ENCODE results near the gene SUMO3. TPM values are rescaled to one million over a fixed set of nuclear protein-coding genes. Genes with fewer than 3 reads are reported as not detected.

Gene SUMO3
- total and polyA plus RNA-seq, 2 of the 13 experiments (the other 11 are each of a cell fraction or from before 2014, with no cell fraction given): 51.4 to 92.4 TPM

DNA sequence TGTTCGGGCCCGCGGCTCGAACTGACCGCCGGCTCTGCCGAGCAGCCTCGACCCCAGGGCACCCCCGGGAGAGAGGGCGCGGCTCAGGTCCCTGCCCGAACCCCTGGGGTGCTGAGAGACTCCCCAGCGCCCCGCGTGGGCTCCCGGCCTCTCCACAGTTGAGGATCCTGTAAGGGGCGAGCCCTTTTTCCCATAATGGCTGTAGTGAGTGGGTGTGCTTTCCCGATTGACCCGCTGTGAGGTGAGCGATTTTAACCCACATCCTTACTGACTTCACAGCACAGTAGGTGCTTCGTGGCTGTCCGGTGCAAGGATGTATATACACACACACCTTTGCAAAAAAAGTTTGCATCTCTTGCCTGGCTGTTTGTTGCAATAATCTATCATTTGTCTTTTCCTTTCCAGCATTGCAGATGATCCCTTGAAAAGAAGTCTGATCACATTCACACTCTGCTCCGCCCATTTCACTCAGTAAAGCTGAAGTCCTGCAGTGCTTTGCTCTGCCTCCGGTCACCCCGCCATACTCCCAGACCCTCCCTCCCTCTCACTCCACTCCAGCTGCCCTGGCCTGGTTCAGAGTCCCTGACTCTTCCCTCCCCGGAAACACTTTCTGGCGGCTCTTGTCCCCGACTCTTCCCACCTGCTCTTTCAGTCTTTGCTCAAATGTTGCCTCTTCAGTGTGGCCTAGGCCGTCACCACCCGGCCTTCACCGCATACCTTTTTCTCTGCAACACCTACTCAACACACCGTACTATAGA, 15.3 kb downstream of the SUMO3 start (continued):
- TF ChIP-seq, protein P1, sequence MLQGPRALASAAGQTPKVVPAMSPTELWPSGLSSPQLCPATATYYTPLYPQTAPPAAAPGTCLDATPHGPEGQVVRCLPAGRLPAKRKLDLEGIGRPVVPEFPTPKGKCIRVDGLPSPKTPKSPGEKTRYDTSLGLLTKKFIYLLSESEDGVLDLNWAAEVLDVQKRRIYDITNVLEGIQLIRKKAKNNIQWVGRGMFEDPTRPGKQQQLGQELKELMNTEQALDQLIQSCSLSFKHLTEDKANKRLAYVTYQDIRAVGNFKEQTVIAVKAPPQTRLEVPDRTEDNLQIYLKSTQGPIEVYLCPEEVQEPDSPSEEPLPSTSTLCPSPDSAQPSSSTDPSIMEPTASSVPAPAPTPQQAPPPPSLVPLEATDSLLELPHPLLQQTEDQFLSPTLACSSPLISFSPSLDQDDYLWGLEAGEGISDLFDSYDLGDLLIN (CRISPR knock-in tag; IDR thresholded peaks at IDR 0.05; ENCODE audit: borderline replicate concordance): no peak
- TF ChIP-seq, protein P2, sequence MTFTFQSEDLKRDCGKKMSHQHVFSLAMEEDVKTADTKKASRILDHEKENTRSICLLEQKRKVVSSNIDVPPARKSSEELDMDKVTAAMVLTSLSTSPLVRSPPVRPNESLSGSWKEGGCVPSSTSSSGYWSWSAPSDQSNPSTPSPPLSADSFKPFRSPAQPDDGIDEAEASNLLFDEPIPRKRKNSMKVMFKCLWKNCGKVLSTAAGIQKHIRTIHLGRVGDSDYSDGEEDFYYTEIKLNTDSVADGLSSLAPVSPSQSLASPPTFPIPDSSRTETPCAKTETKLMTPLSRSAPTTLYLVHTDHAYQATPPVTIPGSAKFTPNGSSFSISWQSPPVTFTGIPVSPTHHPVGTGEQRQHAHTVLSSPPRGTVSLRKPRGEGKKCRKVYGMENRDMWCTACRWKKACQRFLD (CRISPR knock-in tag; IDR thresholded peaks at IDR 0.05; ENCODE audit: borderline replicate concordance): 0 out of 2 replicates have a peak, but pooled peaks have one; percentile 60
- no peak for TF ChIP-seq SIN3B (IDR thresholded peaks at IDR 0.05; ENCODE audit: low read length)
- TF ChIP-seq ZNF607 (CRISPR knock-in tag; IDR thresholded peaks at IDR 0.05; ENCODE audit: borderline replicate concordance): no peak
- no peak for TF ChIP-seq HNRNPLL (IDR thresholded peaks at IDR 0.05; ENCODE audit: low read depth, low read length, poor library complexity, severe bottlenecking)
- no peak for TF ChIP-seq HNRNPL (IDR thresholded peaks at IDR 0.05; ENCODE audit: low read depth, low read length)
- no peak for TF ChIP-seq ZNF772 (CRISPR knock-in tag; IDR thresholded peaks at IDR 0.05)
- no peak for TF ChIP-seq NR1H2 (CRISPR knock-in tag; IDR thresholded peaks at IDR 0.05; ENCODE audit: borderline replicate concordance, low read depth)
- TF ChIP-seq ZNF441 (CRISPR knock-in tag; IDR thresholded peaks at IDR 0.05; ENCODE audit: borderline replicate concordance): peak; percentile 69; the same call in 1 of the 2 replicates
- 0 out of 2 replicates have a peak, but pooled peaks have one; percentile 42 for TF ChIP-seq FOXC1 (CRISPR knock-in tag; IDR thresholded peaks at IDR 0.05; ENCODE audit: borderline replicate concordance)
- no peak for TF ChIP-seq SMARCE1 (IDR thresholded peaks at IDR 0.05; ENCODE audit: borderline replicate concordance)
- TF ChIP-seq ZC3H4 (CRISPR knock-in tag; IDR thresholded peaks at IDR 0.05; ENCODE audit: borderline replicate concordance): no peak; the same call in 1 of the 2 replicates
- TF ChIP-seq, protein P3, sequence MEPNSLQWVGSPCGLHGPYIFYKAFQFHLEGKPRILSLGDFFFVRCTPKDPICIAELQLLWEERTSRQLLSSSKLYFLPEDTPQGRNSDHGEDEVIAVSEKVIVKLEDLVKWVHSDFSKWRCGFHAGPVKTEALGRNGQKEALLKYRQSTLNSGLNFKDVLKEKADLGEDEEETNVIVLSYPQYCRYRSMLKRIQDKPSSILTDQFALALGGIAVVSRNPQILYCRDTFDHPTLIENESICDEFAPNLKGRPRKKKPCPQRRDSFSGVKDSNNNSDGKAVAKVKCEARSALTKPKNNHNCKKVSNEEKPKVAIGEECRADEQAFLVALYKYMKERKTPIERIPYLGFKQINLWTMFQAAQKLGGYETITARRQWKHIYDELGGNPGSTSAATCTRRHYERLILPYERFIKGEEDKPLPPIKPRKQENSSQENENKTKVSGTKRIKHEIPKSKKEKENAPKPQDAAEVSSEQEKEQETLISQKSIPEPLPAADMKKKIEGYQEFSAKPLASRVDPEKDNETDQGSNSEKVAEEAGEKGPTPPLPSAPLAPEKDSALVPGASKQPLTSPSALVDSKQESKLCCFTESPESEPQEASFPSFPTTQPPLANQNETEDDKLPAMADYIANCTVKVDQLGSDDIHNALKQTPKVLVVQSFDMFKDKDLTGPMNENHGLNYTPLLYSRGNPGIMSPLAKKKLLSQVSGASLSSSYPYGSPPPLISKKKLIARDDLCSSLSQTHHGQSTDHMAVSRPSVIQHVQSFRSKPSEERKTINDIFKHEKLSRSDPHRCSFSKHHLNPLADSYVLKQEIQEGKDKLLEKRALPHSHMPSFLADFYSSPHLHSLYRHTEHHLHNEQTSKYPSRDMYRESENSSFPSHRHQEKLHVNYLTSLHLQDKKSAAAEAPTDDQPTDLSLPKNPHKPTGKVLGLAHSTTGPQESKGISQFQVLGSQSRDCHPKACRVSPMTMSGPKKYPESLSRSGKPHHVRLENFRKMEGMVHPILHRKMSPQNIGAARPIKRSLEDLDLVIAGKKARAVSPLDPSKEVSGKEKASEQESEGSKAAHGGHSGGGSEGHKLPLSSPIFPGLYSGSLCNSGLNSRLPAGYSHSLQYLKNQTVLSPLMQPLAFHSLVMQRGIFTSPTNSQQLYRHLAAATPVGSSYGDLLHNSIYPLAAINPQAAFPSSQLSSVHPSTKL (CRISPR knock-in tag; IDR thresholded peaks at IDR 0.05): peak; percentile 34; the same call in 1 of the 2 replicates
- TF ChIP-seq, protein P4, sequence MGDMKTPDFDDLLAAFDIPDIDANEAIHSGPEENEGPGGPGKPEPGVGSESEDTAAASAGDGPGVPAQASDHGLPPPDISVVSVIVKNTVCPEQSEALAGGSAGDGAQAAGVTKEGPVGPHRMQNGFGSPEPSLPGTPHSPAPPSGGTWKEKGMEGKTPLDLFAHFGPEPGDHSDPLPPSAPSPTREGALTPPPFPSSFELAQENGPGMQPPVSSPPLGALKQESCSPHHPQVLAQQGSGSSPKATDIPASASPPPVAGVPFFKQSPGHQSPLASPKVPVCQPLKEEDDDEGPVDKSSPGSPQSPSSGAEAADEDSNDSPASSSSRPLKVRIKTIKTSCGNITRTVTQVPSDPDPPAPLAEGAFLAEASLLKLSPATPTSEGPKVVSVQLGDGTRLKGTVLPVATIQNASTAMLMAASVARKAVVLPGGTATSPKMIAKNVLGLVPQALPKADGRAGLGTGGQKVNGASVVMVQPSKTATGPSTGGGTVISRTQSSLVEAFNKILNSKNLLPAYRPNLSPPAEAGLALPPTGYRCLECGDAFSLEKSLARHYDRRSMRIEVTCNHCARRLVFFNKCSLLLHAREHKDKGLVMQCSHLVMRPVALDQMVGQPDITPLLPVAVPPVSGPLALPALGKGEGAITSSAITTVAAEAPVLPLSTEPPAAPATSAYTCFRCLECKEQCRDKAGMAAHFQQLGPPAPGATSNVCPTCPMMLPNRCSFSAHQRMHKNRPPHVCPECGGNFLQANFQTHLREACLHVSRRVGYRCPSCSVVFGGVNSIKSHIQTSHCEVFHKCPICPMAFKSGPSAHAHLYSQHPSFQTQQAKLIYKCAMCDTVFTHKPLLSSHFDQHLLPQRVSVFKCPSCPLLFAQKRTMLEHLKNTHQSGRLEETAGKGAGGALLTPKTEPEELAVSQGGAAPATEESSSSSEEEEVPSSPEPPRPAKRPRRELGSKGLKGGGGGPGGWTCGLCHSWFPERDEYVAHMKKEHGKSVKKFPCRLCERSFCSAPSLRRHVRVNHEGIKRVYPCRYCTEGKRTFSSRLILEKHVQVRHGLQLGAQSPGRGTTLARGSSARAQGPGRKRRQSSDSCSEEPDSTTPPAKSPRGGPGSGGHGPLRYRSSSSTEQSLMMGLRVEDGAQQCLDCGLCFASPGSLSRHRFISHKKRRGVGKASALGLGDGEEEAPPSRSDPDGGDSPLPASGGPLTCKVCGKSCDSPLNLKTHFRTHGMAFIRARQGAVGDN (CRISPR knock-in tag; IDR thresholded peaks at IDR 0.05): peak; percentile 84
- TF ChIP-seq RXRB (CRISPR knock-in tag; IDR thresholded peaks at IDR 0.05; ENCODE audit: borderline replicate concordance): peak; percentile 30; the same call in 1 of the 2 replicates
- no peak for TF ChIP-seq NFATC3 (CRISPR knock-in tag; IDR thresholded peaks at IDR 0.05)
- TF ChIP-seq ZNF205 (CRISPR knock-in tag; IDR thresholded peaks at IDR 0.05): no peak; the same call in 1 of the 2 replicates
- no peak for TF ChIP-seq ZNF230 (CRISPR knock-in tag; IDR thresholded peaks at IDR 0.05)
